Activated CD8-positive, alpha-beta T cell treated with anti-CD3 and anti-CD28 coated beads, Interleukin-2, amount 10 ng/mL, durations not matched to agents 7 days and 5 days (primary cell): ENCODE data around the gene YWHAQ. TPM values are rescaled to one million over a fixed set of nuclear protein-coding genes. Genes with fewer than 3 reads are reported as not detected.
"Not testable (repeated sequence)": the region's sequence is repeated elsewhere in the genome, so short reads cannot be mapped to it uniquely, and the experiment has no call there.

ENCODE experiments used
- ATAC-seq: fragments of 150-1000 bp; cut with Tn5 transposase; one replicate; pipeline ENCODE4 v1.10.0; 2021; ENCODE audit warnings: moderate library complexity
- CTCF ChIA-PET: fragments of 350-600 bp; sonication (Branson Sonifier 250); formaldehyde crosslinking; loops from one replicate; lab custom pipeline; 2021; ENCODE audit warnings: antibody characterized with exemption; lab: Charles Lee
- POLR2A ChIA-PET: fragments of 350-600 bp; sonication (Branson Sonifier 250); formaldehyde crosslinking; loops from one replicate; lab custom pipeline; 2021; ENCODE audit warnings: antibody characterized with exemption; lab: Charles Lee
- DNase-seq: peaks from one replicate; pipeline ENCODE4 v3.0.0-alpha.2; 2020
- H3K27ac Mint-ChIP-seq: one replicate; pipeline ENCODE4 v1.8.0; 2021; ENCODE audit warnings: mild to moderate bottlenecking, mixed read lengths
- H3K27me3 Mint-ChIP-seq: one replicate; pipeline ENCODE4 v1.8.0; 2021; ENCODE audit warnings: low read depth, mixed read lengths
- H3K36me3 Mint-ChIP-seq: one replicate; pipeline ENCODE4 v1.8.0; 2021; ENCODE audit warnings: low read depth, mixed read lengths
- H3K4me1 Mint-ChIP-seq: one replicate; pipeline ENCODE4 v1.8.0; 2021; ENCODE audit warnings: low read depth, mixed read lengths
- H3K4me3 Mint-ChIP-seq: one replicate; pipeline ENCODE4 v1.8.0; 2021; ENCODE audit warnings: mild to moderate bottlenecking, mixed read lengths
- H3K9me3 Mint-ChIP-seq: one replicate; pipeline ENCODE4 v1.8.0; 2022; ENCODE audit warnings: mixed read lengths; ENCODE audit not compliant: insufficient read depth
- total RNA-seq, 2 experiments: library from RNA; stranded (reverse); gene quantifications; one replicate each; pipeline ENCODE4 v1.2.3, GENCODE V29; 2021

YWHAQ gene
- total RNA-seq, 2 experiments from 2014 or later = 292 to 315 TPM

DNA sequence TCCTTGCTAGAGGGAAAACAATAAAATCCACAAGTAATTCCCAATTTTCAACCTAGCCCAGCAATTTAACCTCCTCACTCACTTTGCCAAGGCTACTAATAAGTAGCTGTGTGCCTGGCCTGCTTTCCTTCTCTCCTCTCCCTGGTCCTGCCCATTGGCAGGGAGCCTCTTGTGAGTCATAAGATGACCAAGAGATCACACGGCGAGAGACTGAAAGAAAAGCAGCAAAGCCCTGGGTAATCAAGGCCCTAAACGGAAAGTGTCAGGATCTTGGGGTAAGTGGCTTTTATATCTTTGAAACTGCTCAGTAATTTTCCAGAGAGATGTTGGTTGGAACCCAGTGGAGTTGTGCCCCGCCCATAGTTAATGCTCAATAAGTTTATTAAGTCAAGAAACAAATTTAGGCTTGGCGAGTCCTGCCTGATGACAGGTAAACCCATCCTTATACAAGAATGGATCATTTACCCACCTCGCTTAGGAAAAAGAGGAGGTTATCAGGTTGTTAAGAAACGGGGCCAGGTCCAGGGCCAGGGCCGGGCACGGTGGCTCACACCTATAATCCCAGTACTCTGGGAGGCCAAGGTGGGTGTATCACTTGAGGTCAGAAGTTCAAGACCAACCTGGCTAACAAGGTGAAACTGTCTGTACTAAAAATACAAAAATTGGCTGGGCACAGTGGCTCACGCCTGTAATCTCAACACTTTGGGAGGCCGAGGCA, 65.2 kb downstream of the YWHAQ start:
- ChIA-PET POLR2A (no interaction called here), CTCF (interaction anchor here (1.0 kb wide), 1 partner anchor 73 kb away, joined by 3 read pairs; no protein-coding TSS in a partner anchor)
- Mint-ChIP-seq H3K9me3 (no peaks in the 10 kb centered on the region), H3K27ac (no peak overlapping the region), H3K27me3 (no peaks in the 10 kb centered on the region), H3K36me3 (peaks cover 1% of the 10 kb centered on the region), H3K4me1 (peaks cover 2% of the 10 kb centered on the region), H3K4me3 (no peak overlapping the region)
- ATAC-seq (no peak), DNase-seq (no peak)

DNA sequence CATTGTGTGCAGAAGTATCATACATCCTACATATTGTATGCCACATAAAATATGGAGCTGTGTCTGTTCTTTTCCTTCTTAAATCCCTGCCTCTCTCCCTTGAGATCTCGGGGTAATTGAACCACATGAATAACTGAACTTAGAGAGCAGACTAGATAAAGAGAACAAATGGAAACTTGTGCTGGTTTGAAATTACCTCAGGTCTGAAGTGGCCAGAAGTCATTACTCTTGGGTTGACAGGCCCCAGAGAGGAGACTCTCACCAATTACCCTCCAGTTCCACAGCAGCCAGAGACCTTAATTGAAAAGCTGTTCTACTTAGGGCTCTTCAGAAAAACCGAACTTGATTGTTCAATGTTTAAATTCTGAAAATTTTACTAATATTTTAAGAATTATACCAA, 70.2 kb downstream of the YWHAQ start:
- DNase-seq (no peak), ATAC-seq (no peak)
- H3K27ac Mint-ChIP-seq = no peak overlapping the region
- POLR2A ChIA-PET = no interaction called here
- peaks cover 25% of the 10 kb centered on the region for H3K4me1 Mint-ChIP-seq
- CTCF ChIA-PET = interaction anchor here (1.5 kb wide), 1 partner anchor 87 kb away, joined by 3 read pairs; no protein-coding TSS in a partner anchor
- H3K27me3 Mint-ChIP-seq = no peaks in the 10 kb centered on the region
- no peak overlapping the region for H3K4me3 Mint-ChIP-seq
- no peaks in the 10 kb centered on the region for H3K9me3 Mint-ChIP-seq
- H3K36me3 Mint-ChIP-seq = peaks cover 14% of the 10 kb centered on the region

DNA sequence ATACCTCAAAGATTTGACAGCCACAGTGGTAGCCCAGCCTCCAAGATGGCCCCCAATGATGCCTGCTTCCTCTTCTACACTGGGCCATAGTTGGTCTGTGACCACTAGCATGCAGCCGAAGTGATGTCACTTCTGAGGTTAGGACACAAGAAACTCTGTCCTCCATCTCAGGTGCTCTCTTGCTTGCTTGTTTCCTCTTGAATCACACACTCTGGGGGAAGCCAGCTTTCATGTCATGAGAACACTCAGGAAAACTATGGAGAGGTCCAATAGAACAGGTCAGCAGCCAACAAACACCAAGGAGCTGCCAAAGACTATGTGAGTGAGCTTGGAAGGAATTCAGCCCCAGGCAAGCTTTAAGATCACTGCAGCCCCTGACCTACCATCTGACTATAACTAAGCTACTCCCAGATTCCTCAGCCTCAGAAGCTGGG, 71.8 kb downstream of the YWHAQ start:
- H3K4me3 Mint-ChIP-seq = no peak overlapping the region
- H3K27me3 Mint-ChIP-seq = no peaks in the 10 kb centered on the region
- peaks cover 39% of the 10 kb centered on the region for H3K4me1 Mint-ChIP-seq
- POLR2A ChIA-PET = interaction anchor here (1.0 kb wide), 1 partner anchor 10 kb away, joined by 3 read pairs; no protein-coding TSS in a partner anchor
- DNase-seq (peak; percentile 35), ATAC-seq (no peak)
- no peak overlapping the region for H3K27ac Mint-ChIP-seq
- H3K9me3 Mint-ChIP-seq = no peaks in the 10 kb centered on the region
- H3K36me3 Mint-ChIP-seq = peaks cover 16% of the 10 kb centered on the region
- CTCF ChIA-PET = interaction anchor here (0.6 to 1.5 kb wide), 6 partner anchors 10 to 88 kb away, joined by 3 to 4 read pairs (median 3); no protein-coding TSS in a partner anchor

DNA sequence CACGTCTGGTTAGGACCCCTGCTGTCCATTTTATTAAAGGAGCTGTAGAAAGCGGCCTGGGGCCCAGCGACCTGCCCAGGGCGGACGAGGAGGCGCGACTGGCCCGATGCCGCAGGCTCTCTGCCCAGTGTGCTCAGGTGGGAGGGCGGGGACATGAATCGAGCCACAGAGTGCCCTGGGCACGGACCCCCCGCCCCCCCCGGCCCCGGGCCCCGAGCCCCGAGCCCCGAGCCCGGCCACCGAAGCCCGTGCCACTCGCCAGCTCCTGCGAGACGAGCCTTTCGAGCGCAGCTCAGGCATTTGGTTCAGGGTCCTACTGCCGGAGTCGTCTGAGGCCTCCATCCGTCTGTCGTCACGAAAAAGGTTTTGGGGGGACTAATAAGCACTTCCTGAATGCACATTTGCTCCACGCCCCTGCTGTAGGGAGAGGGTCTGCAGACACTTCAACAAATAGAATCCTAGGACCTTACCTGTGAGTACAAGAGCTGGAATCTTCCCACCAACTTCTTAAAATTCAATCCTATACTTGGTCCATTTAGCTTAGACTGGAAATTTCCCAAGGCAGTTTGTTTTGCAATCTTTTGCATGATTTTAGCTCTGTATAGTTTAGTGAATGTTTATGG, 74.6 kb downstream of the YWHAQ start:
- POLR2A ChIA-PET = interaction anchor here (0.5 to 3.5 kb wide), 40 partner anchors 8 to 722 kb away, joined by 3 to 47 read pairs (median 4); partner anchors contain the start of genes CPSF3, IAH1, ITGB1BP1 and TAF1B
- CTCF ChIA-PET = interaction anchor here (0.6 to 2.9 kb wide), 18 partner anchors 13 to 244 kb away, joined by 3 to 16 read pairs (median 4); partner anchors contain the start of genes IAH1 and YWHAQ
- peak overlapping the region; percentile 98 for H3K27ac Mint-ChIP-seq
- peaks cover 58% of the 10 kb centered on the region for H3K4me1 Mint-ChIP-seq
- DNase-seq (peak; percentile 54), ATAC-seq (no peak)
- no peaks in the 10 kb centered on the region for H3K27me3 Mint-ChIP-seq
- no peaks in the 10 kb centered on the region for H3K9me3 Mint-ChIP-seq
- peak overlapping the region; percentile 99 for H3K4me3 Mint-ChIP-seq
- H3K36me3 Mint-ChIP-seq = peaks cover 18% of the 10 kb centered on the region

DNA sequence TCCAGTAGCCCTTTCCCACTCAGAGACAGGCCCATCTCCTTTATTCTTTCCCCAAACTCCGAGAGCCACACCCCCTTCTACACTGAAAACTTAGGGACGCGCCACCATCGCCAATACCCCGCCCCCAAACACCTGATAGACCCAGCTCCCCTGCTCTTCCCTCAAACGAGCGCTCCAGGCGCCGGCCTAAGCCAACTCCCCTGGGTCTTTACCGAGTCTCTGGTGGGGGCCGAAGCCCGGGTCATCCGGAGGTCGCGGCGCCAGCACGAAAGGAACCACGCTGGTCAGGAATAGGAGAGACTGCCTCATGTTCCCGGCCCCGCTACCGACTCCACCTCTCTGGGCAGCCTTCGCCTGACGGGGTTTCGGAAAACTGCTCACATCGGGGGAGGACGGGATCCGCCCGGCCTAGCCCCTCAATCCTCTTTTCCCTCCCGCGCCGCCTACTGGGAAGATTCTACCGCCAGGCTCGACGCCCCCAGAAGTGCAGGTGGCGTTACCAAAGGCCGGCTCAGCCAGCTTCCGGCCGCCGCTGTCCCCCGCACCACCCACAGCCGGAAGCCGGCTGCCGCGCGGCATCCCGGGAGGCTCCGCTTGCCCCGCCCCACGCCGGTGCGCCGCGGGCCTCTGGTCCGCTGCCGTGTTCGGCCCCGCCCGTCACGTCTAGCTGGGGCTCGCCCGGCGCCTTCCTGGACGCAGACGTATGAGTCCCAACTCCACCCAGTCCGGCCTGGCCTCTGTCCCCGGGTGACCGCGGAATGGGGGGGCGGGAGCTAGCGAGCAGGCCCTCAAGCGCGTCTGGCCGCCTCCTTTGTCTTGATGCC, 75.3 kb downstream of the YWHAQ start, which contains the start of gene ADAM17:
Gene ADAM17 (minus strand): TSS at position 534 of the 824 bp plus-strand sequence. CDS start 225 bp downstream, at position 309.
- H3K36me3 Mint-ChIP-seq = peaks cover 16% of the 10 kb centered on the region
- ATAC-seq = peak; percentile 94
- DNase-seq = peak; percentile 89
- H3K27ac Mint-ChIP-seq = peak within 1 kb of the TSS; percentile 98
- POLR2A ChIA-PET = interaction anchor here (0.6 to 3.5 kb wide), 42 partner anchors 9 to 721 kb away, joined by 3 to 47 read pairs (median 4); partner anchors contain the start of genes CPSF3, IAH1, ITGB1BP1 and TAF1B
- peaks cover 61% of the 10 kb centered on the region for H3K4me1 Mint-ChIP-seq
- peak within 1 kb of the TSS; percentile 99 for H3K4me3 Mint-ChIP-seq
- H3K9me3 Mint-ChIP-seq = no peaks in the 10 kb centered on the region
- H3K27me3 Mint-ChIP-seq = no peaks in the 10 kb centered on the region
- CTCF ChIA-PET = interaction anchor here (0.6 to 2.9 kb wide), 18 partner anchors 12 to 245 kb away, joined by 3 to 16 read pairs (median 4); partner anchors contain the start of genes IAH1 and YWHAQ

DNA sequence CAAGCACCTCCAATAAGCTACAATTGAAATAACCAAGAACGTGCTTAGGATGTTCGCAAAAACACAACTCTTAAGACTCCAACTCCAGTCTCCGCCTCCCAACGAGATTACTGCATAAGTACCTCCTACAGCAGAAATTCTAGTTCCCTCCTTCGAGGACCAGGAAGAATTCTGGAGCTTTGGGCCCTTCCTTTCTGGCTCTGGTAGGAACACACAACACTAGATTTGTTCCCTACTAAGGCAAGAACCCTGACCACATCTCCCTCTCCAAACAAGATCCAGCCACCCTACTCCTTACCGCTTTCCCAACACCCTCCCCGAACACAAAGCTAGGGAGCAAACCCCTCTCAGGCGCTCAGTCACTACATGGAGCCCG, 75.9 kb downstream of the YWHAQ start:
- Mint-ChIP-seq H3K27ac (peak overlapping the region; percentile 98), H3K4me1 (peaks cover 63% of the 10 kb centered on the region), H3K9me3 (no peaks in the 10 kb centered on the region), H3K27me3 (no peaks in the 10 kb centered on the region), H3K36me3 (peaks cover 14% of the 10 kb centered on the region), H3K4me3 (peak overlapping the region; percentile 99)
- ATAC-seq (peak; percentile 26), DNase-seq (peak; percentile 63)
- ChIA-PET CTCF (interaction anchor here (1.1 to 2.9 kb wide), 9 partner anchors 11 to 244 kb away, joined by 4 to 16 read pairs (median 4); partner anchors contain the start of genes IAH1 and YWHAQ), POLR2A (interaction anchor here (0.9 to 3.5 kb wide), 17 partner anchors 9 to 245 kb away, joined by 3 to 47 read pairs (median 7); partner anchors contain the start of genes CPSF3, IAH1, ITGB1BP1 and YWHAQ)

DNA sequence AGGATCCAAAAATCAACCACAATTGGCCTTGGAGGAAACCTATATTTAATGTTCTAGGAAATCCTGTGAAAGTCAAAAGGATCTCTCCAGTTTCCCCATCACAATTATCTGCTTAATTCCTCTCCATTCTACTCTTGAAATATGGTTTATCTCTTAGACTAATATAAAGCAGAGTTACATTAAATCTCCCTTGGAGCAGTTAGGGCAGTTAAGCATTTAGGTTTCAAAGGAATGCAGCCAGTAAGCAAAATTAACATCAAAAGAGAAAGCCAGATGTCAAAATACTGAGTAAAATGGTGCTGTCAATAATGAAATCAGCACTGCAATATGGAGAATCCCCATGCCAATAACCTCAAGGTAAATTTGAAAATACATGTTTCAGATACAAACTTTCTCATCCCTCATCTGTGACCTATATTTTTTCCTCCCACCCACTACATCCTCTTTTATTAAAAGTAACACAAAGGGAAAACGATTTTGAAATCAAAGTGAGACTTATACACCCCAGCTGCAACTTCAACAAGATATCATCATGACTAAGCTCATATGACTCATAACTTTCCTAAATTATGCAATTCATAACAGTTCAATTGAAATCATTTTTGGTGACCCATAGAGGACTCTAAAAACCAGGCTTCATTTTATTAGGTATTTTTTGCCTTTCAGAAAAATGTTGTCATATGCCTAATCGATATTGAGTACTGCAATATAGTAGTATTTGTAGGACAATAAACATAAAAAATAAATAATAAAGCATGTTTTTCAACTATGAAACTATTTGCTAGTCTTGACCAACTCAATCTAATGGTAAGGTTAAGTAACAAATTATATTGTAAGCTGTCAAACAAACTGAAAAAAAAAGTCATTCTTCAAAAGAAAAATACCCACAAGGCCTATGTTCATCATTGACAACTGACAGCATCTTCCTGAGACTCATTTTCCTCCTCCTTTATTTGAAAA, 78.3 kb downstream of the YWHAQ start:
- POLR2A ChIA-PET = no interaction called here

DNA sequence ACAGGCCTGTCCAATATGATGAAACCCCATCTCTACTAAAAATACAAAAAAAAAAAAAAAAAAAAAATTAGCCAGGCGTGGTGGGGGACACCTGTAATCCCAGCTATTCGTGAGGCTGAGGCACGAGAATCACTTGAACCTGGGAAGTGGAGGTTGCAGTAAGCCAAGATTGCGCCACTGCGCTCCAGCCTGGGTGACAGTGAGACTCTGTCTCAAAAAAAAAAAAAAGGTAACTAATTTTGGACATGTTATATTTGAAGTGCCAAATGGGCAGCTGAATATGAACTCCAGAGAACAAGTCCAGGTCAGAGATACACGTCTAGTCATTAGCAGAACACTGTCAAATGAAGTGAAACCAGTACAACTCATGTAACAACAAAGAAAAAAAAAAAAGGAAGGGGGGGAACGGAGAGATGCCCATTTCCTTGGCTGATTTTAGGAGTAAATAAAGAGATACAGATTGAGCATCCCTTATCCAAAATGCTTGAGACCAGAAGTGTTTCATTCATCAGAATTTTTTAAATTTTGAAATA, 79.9 kb downstream of the YWHAQ start:
- H3K9me3 Mint-ChIP-seq, H3K27ac Mint-ChIP-seq, DNase-seq, H3K27me3 Mint-ChIP-seq, H3K4me3 Mint-ChIP-seq, ATAC-seq, CTCF ChIA-PET, H3K36me3 Mint-ChIP-seq: not testable (repeated sequence)
- POLR2A ChIA-PET = interaction anchor here (0.6 to 1.1 kb wide), 4 partner anchors 43 to 247 kb away, joined by 3 to 7 read pairs (median 4); partner anchors contain the start of gene YWHAQ
- peaks cover 64% of the 10 kb centered on the region for H3K4me1 Mint-ChIP-seq

More for the DNA sequence above, 78.3 kb downstream of the YWHAQ start:
- Mint-ChIP-seq H3K4me3 (peak overlapping the region; percentile 20), H3K4me1 (peaks cover 70% of the 10 kb centered on the region), H3K9me3 (no peaks in the 10 kb centered on the region), H3K27me3 (no peaks in the 10 kb centered on the region), H3K36me3 (peaks cover 7% of the 10 kb centered on the region), H3K27ac (peak overlapping the region; percentile 65)
- DNase-seq (no peak), ATAC-seq (no peak)
- CTCF ChIA-PET = no interaction called here

DNA sequence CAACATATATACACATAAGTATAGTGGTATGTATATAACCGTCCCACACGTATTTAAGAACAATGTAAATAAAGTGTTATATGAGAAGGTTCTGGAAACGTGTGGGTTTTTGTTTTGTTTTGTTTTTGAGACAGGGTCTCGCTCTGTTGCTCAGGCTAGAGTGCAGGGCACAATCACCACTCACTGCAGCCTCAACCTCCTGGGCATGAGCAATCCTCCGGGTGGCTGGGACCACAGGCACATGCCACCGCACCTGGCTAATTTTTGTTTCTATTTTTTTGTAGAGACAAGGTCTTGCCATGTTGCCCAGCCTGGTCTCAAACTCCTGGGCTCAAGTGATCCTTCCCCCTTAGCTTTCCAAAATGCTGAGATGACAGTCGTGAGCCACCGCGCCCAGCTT, 81.4 kb downstream of the YWHAQ start:
- Mint-ChIP-seq H3K4me3 (no peak overlapping the region), H3K36me3 (peaks cover 4% of the 10 kb centered on the region), H3K9me3 (no peaks in the 10 kb centered on the region), H3K4me1 (peaks cover 66% of the 10 kb centered on the region), H3K27me3 (no peaks in the 10 kb centered on the region), H3K27ac (no peak overlapping the region)
- ChIA-PET CTCF (interaction anchor here (1.4 kb wide), 1 partner anchor 13 kb away, joined by 5 read pairs; no protein-coding TSS in a partner anchor), POLR2A (interaction anchor here (1.1 kb wide), 1 partner anchor 82 kb away, joined by 4 read pairs; the partner anchor contains the start of gene YWHAQ)
- DNase-seq (no peak), ATAC-seq (no peak)
